CD4-positive, alpha-beta memory T cell (primary cell): ENCODE results near the gene CSNK1G1. TPM values are rescaled to one million over a fixed set of nuclear protein-coding genes. Genes with fewer than 3 reads are reported as not detected.

Source experiments
- CTCF ChIA-PET: fragments of 350-600 bp; sonication (Branson Sonifier 250); formaldehyde crosslinking; loops from one replicate; lab custom pipeline; 2021; ENCODE audit warnings: inconsistent platforms; ENCODE audit not compliant: partially characterized antibody; lab: Charles Lee
- POLR2A ChIA-PET: fragments of 350-600 bp; sonication (Branson Sonifier 250); formaldehyde crosslinking; loops from one replicate; lab custom pipeline; 2021; ENCODE audit not compliant: partially characterized antibody; lab: Charles Lee
- DNase-seq, 5 donors: peaks; one replicate each; pipeline versions ENCODE4 v3.0.0 to v3.0.0-alpha.2; 2020 to 2022; ENCODE audit warnings: mixed read lengths in 1 of 5
- H3K27ac ChIP-seq: one replicate; pipeline ENCODE4 v1.7.0; 2013; ENCODE audit warnings: low read depth, low read length
- H3K27me3 ChIP-seq: 2 replicates; pipeline ENCODE4 v1.7.0; 2013; ENCODE audit warnings: mild to moderate bottlenecking, low read length, moderate library complexity; ENCODE audit not compliant: insufficient read depth
- H3K36me3 ChIP-seq: 2 replicates; pipeline ENCODE4 v1.7.0; 2013; ENCODE audit warnings: mild to moderate bottlenecking, low read length, moderate library complexity; ENCODE audit not compliant: insufficient read depth
- H3K4me1 ChIP-seq: 2 replicates; pipeline ENCODE4 v1.7.0; 2013; ENCODE audit warnings: mild to moderate bottlenecking, low read length, moderate library complexity; ENCODE audit not compliant: insufficient read depth
- H3K4me3 ChIP-seq, 2 donors: one replicate each; pipeline ENCODE4 v1.7.0; 2013; ENCODE audit warnings: low read length in 2 of 2, mild to moderate bottlenecking in 1 of 2
- H3K9me3 ChIP-seq, 2 donors: one replicate each; pipeline ENCODE4 v1.7.0; 2013; ENCODE audit warnings: low read length in 2 of 2, control low read depth in 1 of 2; ENCODE audit not compliant: control insufficient read depth in 1 of 2
- H3K27ac Mint-ChIP-seq, 7 donors: one replicate each; pipeline ENCODE4 v1.8.0; 2020 to 2021; ENCODE audit warnings: mixed read lengths in 7 of 7, mild to moderate bottlenecking in 6 of 7, inconsistent platforms in 3 of 7, moderate library complexity in 3 of 7
- H3K27me3 Mint-ChIP-seq, 2 donors: one replicate each; pipeline ENCODE4 v1.8.0; 2020 to 2021; ENCODE audit warnings: mixed read lengths in 2 of 2
- H3K36me3 Mint-ChIP-seq, 2 donors: one replicate each; pipeline ENCODE4 v1.8.0; 2020 to 2021; ENCODE audit warnings: mixed read lengths in 2 of 2, inconsistent platforms in 1 of 2, mild to moderate bottlenecking in 1 of 2
- H3K4me1 Mint-ChIP-seq, 4 donors: one replicate each; pipeline ENCODE4 v1.8.0; 2020 to 2021; ENCODE audit warnings: mixed read lengths in 4 of 4, mild to moderate bottlenecking in 1 of 4
- H3K4me3 Mint-ChIP-seq, 8 donors: one replicate each; pipeline ENCODE4 v1.8.0; 2020 to 2021; ENCODE audit warnings: mixed read lengths in 8 of 8, mild to moderate bottlenecking in 7 of 8, moderate library complexity in 6 of 8, inconsistent platforms in 3 of 8
- H3K9me3 Mint-ChIP-seq, 8 donors: one replicate each; pipeline ENCODE4 v1.8.0; 2020 to 2021; ENCODE audit warnings: mixed read lengths in 8 of 8, mild to moderate bottlenecking in 5 of 8, inconsistent platforms in 3 of 8, moderate library complexity in 1 of 8
- intact Hi-C: fragments of 100-400 bp; cut with micrococcal nuclease; formaldehyde crosslinking; loops from one replicate; pipeline ENCODE4 v1.15.1; 2023
- polyA plus RNA-seq, 2 donors: library from polyadenylated mRNA; unstranded; fragments of 300-500 nt; fragmentation: Illumina TruSeq; gene quantifications; one replicate each; pipeline ENCODE4 v1.2.3, GENCODE V29; 2021
- total RNA-seq, 2 experiments: library from RNA; stranded (reverse); gene quantifications; one replicate each; pipeline ENCODE4 v1.2.3, GENCODE V29; 2021

CSNK1G1 gene
- total and polyA plus RNA-seq, 4 experiments from 2014 or later, result 6.2 to 27.7 (median 24.1) TPM

- H3K27ac ChIP-seq, result no peak overlapping the region
- H3K9me3 ChIP-seq, result no peaks in the 10 kb centered on the region
- CTCF ChIA-PET, result interaction anchor here (1.3 kb wide), 1 partner anchor 25 kb away, joined by 5 read pairs; no protein-coding TSS in a partner anchor
- peaks cover 32 to 56% of the 10 kb centered on the region in 2 donors for H3K36me3 Mint-ChIP-seq
- no peaks in the 10 kb centered on the region for H3K4me1 Mint-ChIP-seq
- no peaks in the 10 kb centered on the region for H3K27me3 Mint-ChIP-seq
- H3K27ac Mint-ChIP-seq, result no peak overlapping the region
- H3K27me3 ChIP-seq, result no peaks in the 10 kb centered on the region
- H3K36me3 ChIP-seq, result peaks cover 14% of the 10 kb centered on the region
- intact Hi-C loops, result no loop called here
- no peaks in the 10 kb centered on the region for H3K4me1 ChIP-seq
- no peak for DNase-seq
- H3K4me3 Mint-ChIP-seq, result no peak overlapping the region
- no peaks in the 10 kb centered on the region for H3K9me3 Mint-ChIP-seq
- POLR2A ChIA-PET, result no interaction called here
- H3K4me3 ChIP-seq, result no peak overlapping the region
These were observed 175.6 kb downstream of the CSNK1G1 start for GRCh38 chr15:64180235-64180824.

DNA sequence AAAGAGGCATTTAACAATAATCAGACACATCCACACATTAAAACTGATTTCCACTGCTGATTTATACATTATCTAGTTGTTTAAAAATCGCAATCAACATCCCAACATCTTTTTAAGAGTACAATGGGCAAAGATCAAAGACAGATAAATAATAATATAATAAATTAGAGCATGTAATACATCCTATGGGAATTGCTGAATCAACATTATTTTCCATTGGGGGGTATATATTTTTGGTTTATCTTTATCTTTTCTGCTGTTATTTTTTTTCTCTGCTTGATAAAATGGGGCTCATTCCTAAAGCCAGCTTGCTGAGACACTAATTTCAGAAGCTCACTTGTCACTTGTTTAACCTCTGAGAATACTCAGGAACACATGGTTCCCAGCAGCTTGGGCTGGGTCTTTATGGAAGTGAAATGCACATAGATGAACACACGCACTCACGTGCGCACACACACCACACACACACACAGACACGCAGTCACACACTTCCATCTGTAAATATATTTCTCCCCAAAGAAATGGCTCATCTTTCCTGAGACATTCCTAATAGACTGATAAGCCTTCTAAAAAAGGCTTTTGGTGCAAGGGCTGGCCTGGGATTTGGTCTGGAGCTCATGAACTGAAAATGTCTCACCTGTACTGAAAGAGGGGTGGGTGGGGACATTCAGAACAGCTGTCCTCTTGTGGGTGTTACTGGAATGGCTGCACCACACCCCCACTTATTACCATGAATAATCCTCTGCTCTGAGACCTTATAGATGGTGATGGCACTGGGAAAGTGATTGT, 189.7 kb downstream of the CSNK1G1 start:
- Histone ChIP-seq H3K27me3 (no peaks in the 10 kb centered on the region), H3K4me3 (no peak overlapping the region), H3K4me1 (peaks cover 25% of the 10 kb centered on the region), H3K27ac (no peak overlapping the region), H3K36me3 (peaks cover 5% of the 10 kb centered on the region), H3K9me3 (no peaks in the 10 kb centered on the region)
- no peaks in the 10 kb centered on the region for H3K27me3 Mint-ChIP-seq
- intact Hi-C loops, result loop anchor here (10.0 kb wide), 1 partner anchor 489 kb away; no protein-coding TSS in a partner anchor
- peaks cover 12 to 23% of the 10 kb centered on the region in 2 donors for H3K36me3 Mint-ChIP-seq
- H3K4me3 Mint-ChIP-seq, result no peak overlapping the region
- ChIA-PET CTCF (interaction anchor here (6.2 kb wide), 1 partner anchor 13 kb away, joined by 43 read pairs; the partner anchor contains the start of gene SNX22), POLR2A (interaction anchor here (1.3 kb wide), 2 partner anchors 13 to 73 kb away, joined by 3 read pairs; partner anchors contain the start of gene CIAO2A)
- H3K4me1 Mint-ChIP-seq, result peaks cover 16 to 29% (median 23%) of the 10 kb centered on the region in 4 donors
- DNase-seq, result no peak
- no peaks in the 10 kb centered on the region for H3K9me3 Mint-ChIP-seq
- peak overlapping the region in 5 of 7 donors; percentile 13 to 89 (median 25) for H3K27ac Mint-ChIP-seq

DNA sequence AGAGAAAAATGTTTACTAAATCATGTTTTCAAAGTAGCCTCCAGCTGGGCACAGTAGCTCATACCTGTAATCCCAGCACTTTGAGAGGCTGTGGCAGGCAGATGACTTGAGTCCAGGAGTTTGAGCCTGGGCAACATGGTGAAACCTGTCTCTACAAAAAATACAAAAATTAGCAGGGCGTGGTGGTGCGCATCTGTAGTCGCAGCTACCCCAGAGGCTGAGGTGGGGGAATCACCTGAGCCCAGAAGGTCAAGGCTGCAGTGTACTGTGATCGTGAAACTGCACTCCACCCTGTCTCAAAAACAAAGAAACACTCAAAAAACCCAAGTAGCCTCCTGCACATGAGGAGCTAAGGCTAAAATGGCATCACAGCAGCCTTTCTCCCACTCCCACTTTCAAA, 191.5 kb downstream of the CSNK1G1 start:
- ChIA-PET CTCF (interaction anchor here (0.6 to 6.2 kb wide), 3 partner anchors 11 to 1358 kb away, joined by 3 to 43 read pairs (median 3); partner anchors contain the start of gene SNX22), POLR2A (interaction anchor here (1.3 to 5.4 kb wide), 4 partner anchors 11 to 223 kb away, joined by 3 to 66 read pairs (median 40); partner anchors contain the start of genes CIAO2A, SNX1, SNX22 and TRIP4)
- H3K4me3 ChIP-seq, result no peak overlapping the region
- no peaks in the 10 kb centered on the region for H3K9me3 ChIP-seq
- Mint-ChIP-seq H3K27ac (peak overlapping the region; percentile 42 to 96 (median 85)), H3K4me3 (peak overlapping the region; percentile 7 to 68 (median 42)), H3K27me3 (no peaks in the 10 kb centered on the region), H3K36me3 (peaks cover 15 to 17% of the 10 kb centered on the region in 2 donors), H3K4me1 (peaks cover 22 to 41% (median 31%) of the 10 kb centered on the region in 4 donors), H3K9me3 (no peaks in the 10 kb centered on the region)
- H3K27me3 ChIP-seq, result no peaks in the 10 kb centered on the region
- no peak for DNase-seq
- intact Hi-C loops, result loop anchor here (5.0 to 10.0 kb wide), 2 partner anchors 490 to 1123 kb away; partner anchors contain the start of gene PARP16
- peaks cover 43% of the 10 kb centered on the region for H3K4me1 ChIP-seq
- peaks cover 13% of the 10 kb centered on the region for H3K36me3 ChIP-seq
- H3K27ac ChIP-seq, result no peak overlapping the region

GRCh38 chr15:64163659-64164362, 192.2 kb downstream of the CSNK1G1 start:
- H3K4me3 Mint-ChIP-seq, result peak overlapping the region; percentile 81 to 95 (median 88)
- H3K36me3 ChIP-seq, result peaks cover 17% of the 10 kb centered on the region
- ChIA-PET POLR2A (interaction anchor here (0.6 to 5.4 kb wide), 15 partner anchors 8 to 730 kb away, joined by 3 to 66 read pairs (median 5); partner anchors contain the start of genes CIAO2A, CSNK1G1, SNX1 and SNX22), CTCF (interaction anchor here (0.7 to 6.2 kb wide), 8 partner anchors 11 to 1134 kb away, joined by 3 to 43 read pairs (median 4); partner anchors contain the start of genes CSNK1G1, SNX22 and TRIP4)
- no peaks in the 10 kb centered on the region for H3K27me3 Mint-ChIP-seq
- H3K4me1 Mint-ChIP-seq, result peaks cover 24 to 46% (median 34%) of the 10 kb centered on the region in 4 donors
- peak overlapping the region; percentile 80 for H3K27ac ChIP-seq
- intact Hi-C loops, result loop anchor here (1.0 to 10.0 kb wide), 11 partner anchors 11 to 1353 kb away; partner anchors contain the start of genes CIAO2A, CLPX, CSNK1G1 and DPP8
- peak overlapping the region; percentile 85 to 98 (median 96) for H3K27ac Mint-ChIP-seq
- no peaks in the 10 kb centered on the region for H3K9me3 Mint-ChIP-seq
- no peaks in the 10 kb centered on the region for H3K9me3 ChIP-seq
- peaks cover 47% of the 10 kb centered on the region for H3K4me1 ChIP-seq
- H3K27me3 ChIP-seq, result no peaks in the 10 kb centered on the region
- H3K36me3 Mint-ChIP-seq, result peaks cover 18 to 24% of the 10 kb centered on the region in 2 donors
- peak overlapping the region; percentile 55 to 61 for H3K4me3 ChIP-seq
- DNase-seq, result no peak

DNA sequence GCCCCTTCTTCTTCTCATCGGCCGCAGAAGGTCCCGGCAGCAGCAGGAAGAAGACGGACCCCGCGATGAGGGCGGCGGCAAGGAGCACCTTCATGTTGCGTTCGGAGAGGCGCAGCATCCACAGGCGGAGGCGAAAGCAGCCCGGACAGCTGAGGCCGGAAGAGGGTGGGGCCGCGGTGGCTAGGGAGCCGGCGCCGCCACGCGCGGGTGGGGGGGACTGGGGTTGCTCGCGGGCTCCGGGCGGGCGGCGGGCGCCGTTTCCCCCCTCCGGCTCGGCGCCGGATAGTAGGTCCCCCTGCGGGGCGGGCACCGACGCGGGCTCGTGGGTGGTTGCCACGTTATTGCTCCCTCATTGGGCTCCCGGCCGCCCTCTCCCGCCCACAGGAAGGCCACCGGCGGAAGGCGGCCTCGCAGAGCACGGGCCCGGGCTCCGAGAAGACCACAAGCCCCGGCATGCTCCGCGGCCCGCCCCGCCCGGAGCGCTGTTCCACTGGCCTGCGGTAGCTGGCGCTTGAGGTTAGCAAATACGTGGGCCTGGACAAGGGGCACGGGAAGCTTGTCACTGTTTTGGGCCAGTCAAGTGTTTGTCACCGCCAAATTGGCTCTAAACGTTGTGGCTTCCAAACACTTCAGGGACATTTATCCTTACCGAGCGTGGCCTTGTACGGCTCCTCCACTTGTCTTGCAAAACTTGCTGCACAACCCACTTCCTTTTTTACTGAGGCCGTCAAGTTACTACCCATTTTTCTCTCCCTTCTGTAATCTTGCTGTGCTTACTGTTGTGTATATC, 192.9 kb downstream of the CSNK1G1 start, which contains the start of gene PPIB:
Gene PPIB, minus strand, starts transcription at position 154 of the 790 bp plus-strand sequence. Its CDS starts 36 bp downstream, at position 118.
- peak; percentile 96 to 98 (median 97) for DNase-seq
- H3K9me3 Mint-ChIP-seq, result no peaks in the 10 kb centered on the region
- CTCF ChIA-PET, result interaction anchor here (0.7 to 6.2 kb wide), 7 partner anchors 10 to 1134 kb away, joined by 3 to 43 read pairs (median 4); partner anchors contain the start of genes CSNK1G1, SNX22 and TRIP4
- H3K27ac Mint-ChIP-seq, result peak within 1 kb of the TSS; percentile 85 to 98 (median 96)
- H3K4me3 ChIP-seq, result peak within 1 kb of the TSS; percentile 68 to 71
- H3K4me1 ChIP-seq, result peaks cover 54% of the 10 kb centered on the region
- H3K9me3 ChIP-seq, result no peaks in the 10 kb centered on the region
- peaks cover 26 to 31% of the 10 kb centered on the region in 2 donors for H3K36me3 Mint-ChIP-seq
- peaks cover 25% of the 10 kb centered on the region for H3K36me3 ChIP-seq
- H3K4me3 Mint-ChIP-seq, result peak within 1 kb of the TSS; percentile 81 to 95 (median 90)
- peaks cover 28 to 53% (median 40%) of the 10 kb centered on the region in 4 donors for H3K4me1 Mint-ChIP-seq
- no peaks in the 10 kb centered on the region for H3K27me3 ChIP-seq
- H3K27me3 Mint-ChIP-seq, result no peaks in the 10 kb centered on the region
- intact Hi-C loops, result loop anchor here (1.0 to 10.0 kb wide), 11 partner anchors 10 to 1354 kb away; partner anchors contain the start of genes CIAO2A, CLPX, CSNK1G1 and DPP8
- POLR2A ChIA-PET, result interaction anchor here (0.6 to 5.4 kb wide), 19 partner anchors 9 to 731 kb away, joined by 3 to 66 read pairs (median 5); partner anchors contain the start of genes CIAO2A, CSNK1G1, SNX1 and SNX22
- peak within 1 kb of the TSS; percentile 80 for H3K27ac ChIP-seq
